GM19239 (cell line): ENCODE measurements around the gene GALNT18.

ENCODE experiments used
- DNase-seq: peaks from one replicate; pipeline ENCODE4 v3.0.0; 2011; ENCODE audit warnings: low spot score; ENCODE audit not compliant: insufficient read length
- FAIRE-seq: peaks from 2 replicates; lab custom pipeline; 2011; peaks lifted over from hg19 to GRCh38; lab: Jason Lieb, UNC

Gene GALNT18

GRCh38 chr11:11570823-11571222 lies 51.0 kb downstream of the GALNT18 start:
- no peak for FAIRE-seq
- DNase-seq, result no peak

GRCh38 chr11:11569936-11570491 lies 51.8 kb downstream of the GALNT18 start:
- FAIRE-seq (no peak), DNase-seq (no peak)

DNA sequence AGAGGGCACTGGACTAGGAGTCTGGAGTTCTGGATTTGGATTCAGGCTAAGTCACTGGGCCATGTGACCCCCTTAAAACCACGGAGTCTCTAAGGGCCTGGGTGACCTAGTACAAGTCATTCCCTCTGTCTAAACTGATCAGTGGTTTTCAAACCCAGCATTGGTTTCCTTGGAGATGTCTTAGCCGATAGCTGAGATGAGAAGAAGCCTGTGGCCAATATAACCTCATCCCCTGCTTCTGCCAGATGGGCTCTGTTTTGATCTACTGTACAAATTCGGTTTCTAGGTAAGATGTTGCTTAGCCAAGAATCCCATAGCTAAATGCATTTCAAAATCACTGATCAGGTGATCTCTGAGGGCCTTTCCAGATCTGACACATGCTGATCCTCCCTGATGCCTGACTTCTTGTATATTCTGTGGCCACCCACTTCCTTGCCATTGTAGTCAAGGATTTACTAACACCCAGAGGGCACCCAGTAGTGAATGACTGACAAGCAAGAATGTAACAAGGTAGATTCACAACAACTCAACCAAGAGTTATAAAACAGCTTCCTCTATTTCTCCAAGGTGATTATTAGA lies 53.1 kb downstream of the GALNT18 start:
- DNase-seq (no peak), FAIRE-seq (peak; percentile 18)

DNA sequence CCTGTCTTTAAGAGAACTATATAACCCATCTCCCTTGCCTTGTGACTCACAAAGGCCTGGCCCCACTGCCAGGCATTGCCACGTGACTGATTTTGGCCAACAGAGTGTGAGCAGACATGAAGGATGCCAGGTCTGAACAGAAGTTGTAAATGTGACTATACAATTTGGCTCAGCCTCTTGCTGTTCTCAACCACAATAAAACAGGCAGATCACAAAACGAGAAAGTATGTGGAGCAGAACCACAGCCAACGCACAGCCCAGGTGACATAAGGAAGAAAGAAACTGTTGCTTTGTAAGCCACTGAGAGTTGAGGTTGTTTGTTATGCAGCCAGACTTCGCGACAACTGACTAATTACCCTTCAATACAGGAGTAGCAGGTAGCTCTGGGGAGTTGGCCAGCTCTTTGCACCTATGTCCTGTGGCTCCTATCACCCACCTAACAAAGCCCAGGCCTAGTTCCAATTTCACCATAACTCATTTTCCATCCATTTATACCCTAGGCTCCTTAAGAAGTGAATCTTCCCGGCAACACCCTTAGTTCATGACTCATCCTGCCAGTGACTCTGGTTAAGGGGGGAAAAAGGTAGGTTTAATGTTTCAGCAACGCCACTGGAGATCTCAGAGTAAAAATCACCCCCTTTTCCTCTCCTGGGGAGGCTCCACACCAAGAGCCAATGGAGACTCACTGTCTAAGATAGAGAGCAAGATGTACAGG lies 53.7 kb downstream of the GALNT18 start:
- DNase-seq (no peak), FAIRE-seq (no peak)

DNA sequence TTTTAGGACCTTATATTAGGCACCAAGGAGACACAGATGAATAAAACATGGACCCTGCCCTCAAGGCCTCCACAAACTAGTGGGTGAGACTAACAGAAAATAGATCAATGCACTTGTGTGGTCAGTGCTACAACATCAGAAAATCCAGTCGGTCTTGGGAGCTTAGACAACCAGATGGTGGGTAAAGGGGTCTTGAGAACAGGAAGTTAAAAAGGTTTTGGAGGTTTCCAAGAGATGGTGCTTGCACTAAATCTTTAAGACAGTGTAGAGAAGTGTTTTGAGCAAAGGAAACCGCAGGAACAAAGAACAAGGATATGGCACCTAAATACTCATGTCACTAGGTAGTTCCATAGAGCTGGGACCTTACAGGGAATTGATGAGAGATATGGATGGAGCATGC lies 56.2 kb downstream of the GALNT18 start:
- no peak for DNase-seq
- no peak for FAIRE-seq

DNA sequence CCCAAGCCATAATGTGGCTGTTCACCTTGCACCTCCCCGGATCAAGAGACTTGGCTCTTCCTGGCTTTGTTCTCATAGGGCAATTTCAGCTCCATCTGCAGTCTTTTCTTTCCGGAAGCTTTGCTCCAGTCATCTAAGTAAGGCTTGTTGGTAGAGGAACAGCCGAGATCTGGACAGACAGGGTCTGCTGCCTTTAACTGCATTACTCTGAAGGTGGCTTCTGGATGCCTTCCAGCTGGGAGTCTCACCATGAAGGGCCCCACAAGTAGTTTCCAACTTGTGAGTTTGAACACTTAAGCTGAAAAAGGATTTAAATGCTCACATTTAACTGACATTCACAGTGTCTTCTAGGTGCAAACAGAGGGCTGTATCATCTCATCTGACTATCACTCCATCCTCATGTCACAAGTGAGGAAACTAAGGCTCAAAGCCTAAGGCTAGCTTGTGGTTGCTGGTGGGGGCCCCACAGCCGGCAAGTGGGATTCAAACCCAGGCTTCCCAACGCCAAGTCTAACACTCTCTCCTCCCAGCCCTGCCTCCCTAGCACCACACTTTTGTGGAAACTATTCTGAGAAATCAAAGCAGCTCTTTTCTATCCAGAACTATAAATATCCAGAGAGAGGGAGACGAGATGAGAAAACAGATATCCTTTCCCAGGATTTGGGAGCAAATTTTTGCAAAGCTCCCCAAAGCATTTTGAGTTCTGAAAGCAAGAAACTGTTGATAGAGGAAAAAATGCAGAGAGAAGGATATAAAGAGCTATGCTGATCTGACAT lies 58.4 kb downstream of the GALNT18 start:
- DNase-seq (no peak), FAIRE-seq (no peak)

DNA sequence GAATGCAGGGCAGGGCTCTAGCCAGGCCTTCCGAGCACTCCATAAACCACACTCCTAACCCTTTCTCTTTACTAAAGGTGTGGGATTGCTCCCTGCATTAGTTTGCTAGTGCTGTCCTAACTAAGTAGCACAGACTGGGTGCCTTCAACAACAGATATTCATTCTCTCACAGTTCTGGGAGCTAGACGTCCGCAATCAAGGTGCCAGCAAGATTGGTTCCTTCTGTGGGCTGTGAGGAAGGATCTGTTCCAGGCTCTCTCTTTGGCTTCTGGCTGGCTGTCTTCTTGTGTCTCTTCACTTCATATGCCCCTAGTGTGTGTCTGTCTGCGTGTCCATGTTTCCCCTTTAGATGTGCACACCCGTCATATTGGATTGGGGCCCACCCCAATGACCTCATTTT lies 59.8 kb downstream of the GALNT18 start:
- FAIRE-seq (no peak), DNase-seq (no peak)

- no peak for DNase-seq
- FAIRE-seq, result no peak
Measured at GRCh38 chr11:11558826-11559225, 63.0 kb downstream of the GALNT18 start.

DNA sequence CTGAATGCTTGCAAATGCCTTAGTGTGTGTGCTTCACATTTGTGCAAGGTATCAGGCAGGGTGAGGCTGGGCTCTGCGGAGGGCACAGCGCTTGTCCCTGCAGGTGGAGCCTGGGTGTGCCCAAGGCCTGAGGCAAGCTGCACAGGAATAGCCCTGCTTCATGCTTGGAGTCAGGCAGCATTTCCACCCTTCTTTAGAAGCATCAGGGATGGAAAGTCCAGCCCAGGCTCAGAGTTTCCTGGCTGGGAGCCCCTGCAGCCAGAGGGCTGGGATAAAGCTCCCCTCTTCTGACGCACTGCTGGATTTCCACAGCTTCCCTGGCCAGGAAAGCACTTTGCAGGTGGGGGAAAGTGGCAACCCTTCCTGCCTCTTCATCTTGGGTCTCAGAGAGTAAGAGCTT lies 63.4 kb downstream of the GALNT18 start:
- FAIRE-seq, result no peak
- DNase-seq, result no peak

DNA sequence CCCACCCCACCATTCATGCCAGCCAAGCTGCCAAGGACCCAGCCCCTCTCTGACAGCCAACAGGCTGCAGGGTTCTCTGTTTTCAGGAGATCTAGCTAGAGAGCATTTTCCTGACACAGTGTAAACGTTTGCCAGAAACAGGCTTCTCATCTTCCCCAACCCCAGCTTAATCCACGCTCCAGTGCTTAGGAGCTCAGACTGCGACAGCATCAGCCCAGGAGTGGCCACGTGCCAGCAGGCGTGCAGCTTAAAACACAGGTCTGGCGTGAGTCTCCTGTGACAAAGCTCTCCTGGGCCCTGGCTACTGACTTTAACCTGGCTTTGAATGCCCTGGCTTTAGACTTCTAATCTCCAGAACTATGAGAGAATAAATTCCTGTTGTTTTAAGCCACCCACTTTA lies 66.6 kb downstream of the GALNT18 start:
- no peak for FAIRE-seq
- no peak for DNase-seq

- DNase-seq (no peak), FAIRE-seq (no peak)
Measured at GRCh38 chr11:11553573-11553972, 68.2 kb downstream of the GALNT18 start.

DNA sequence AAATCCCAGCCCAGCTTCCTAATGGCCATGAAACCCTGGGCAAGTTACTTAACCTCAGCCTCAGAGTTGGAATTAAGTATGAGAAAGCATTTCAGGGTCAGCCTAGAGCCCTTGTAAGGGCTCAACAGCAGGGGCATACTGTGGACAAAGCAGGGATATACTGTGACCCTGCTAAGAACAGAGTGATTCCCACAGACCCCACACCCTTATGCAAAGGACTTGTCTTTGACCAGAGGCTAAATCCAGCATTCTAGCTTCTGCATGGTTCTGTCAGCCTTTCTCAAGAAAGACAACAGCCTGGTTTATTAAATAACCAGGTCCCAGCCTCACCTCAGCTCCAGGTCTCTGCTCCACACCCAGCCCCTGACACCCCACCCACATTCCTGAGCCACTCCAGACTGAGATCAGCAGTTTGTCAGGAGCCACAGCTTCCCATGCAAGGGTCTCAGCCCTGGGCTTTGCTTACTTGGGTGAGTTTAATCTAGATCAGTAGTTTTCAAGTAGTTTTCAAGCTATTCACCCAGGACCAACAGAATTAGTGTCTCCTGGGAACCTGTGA lies 69.2 kb downstream of the GALNT18 start:
- FAIRE-seq, result no peak
- no peak for DNase-seq

- DNase-seq (no peak), FAIRE-seq (no peak)
Measured at GRCh38 chr11:11550534-11550933, 71.3 kb downstream of the GALNT18 start.

DNA sequence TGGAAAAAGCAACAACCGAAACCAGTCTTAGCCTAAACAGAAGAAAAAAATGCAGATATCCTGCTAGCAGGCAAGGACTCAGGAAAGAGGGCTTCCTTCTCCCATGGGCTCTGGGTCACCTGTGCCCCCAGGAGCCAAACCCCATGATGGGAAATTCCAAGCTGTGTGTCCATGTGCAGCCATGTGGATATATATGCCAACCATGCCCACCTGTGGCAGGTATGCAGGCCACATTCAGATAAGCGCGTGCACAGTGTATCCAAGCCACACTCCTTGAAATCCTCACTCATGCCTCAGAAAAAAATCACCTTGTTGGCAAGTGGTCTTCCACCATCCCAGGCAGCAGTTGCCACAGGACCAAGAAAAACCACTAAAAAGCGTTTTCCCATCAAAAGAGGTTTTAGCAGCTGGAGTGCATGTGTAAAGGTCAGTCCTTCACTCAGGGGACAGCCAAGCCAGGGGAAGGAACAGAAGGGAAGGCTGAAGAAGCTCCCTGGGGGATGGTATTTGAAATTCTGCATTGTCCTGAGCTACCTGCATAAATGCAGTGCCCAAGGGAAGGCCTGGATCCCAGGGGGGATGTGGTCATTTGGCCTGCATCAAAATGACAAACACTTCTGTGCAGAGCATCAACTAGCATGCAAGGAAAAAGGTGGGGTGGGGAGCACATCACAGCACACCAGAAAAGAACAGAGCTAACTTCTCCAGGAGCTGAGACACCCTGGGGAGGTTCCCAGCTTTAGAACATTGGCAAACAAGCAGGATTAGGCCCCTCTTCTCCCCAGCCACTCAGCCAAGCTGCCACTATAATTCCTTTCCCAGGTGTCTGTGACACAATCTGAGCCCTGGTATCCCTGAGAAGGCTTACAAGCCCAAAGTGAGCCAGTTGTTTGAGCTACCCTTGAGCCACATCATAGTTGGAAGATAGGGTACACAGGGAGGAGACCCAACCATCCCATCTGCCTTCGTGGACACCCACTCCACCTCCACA lies 76.2 kb downstream of the GALNT18 start:
- no peak for FAIRE-seq
- no peak for DNase-seq

DNA sequence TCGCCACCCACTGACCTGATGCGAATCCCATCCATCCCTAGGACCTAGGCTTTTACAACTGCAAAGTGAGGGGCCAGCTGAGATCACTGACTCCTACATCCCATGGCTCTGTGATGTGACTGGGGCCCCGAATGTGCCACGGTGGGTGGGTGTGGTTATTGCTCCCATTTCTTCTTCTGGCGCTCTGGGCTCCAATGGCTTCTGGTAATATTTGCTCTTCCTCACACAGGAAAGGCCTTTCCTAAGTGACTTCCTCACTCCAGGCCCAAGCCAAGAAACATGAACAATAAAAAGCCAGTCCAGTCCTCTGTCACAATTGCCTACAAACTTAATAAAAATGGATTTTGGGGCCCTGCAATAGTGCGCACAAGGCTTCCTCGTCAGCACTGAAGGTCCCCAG lies 78.1 kb downstream of the GALNT18 start:
- FAIRE-seq (no peak), DNase-seq (no peak)

DNA sequence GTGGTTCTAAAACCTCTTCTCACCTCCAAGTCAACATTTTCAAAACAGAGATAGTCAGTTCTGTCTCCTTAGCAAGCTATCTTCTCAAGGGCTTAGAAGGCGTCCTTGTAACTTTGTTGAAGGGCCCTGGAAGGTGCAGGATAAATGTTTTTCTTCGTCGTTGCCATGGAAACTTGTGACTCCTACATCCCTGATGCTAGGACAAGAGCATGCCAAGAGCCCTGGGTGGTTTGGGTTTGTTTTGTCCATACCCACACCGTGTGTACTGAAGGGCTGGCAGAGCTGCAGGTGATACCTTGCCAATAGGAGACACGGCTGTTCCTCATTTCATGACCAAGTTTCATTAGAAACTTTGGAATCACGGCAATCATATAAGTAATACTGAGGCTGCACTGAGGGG lies 81.6 kb downstream of the GALNT18 start:
- FAIRE-seq, result no peak

DNA sequence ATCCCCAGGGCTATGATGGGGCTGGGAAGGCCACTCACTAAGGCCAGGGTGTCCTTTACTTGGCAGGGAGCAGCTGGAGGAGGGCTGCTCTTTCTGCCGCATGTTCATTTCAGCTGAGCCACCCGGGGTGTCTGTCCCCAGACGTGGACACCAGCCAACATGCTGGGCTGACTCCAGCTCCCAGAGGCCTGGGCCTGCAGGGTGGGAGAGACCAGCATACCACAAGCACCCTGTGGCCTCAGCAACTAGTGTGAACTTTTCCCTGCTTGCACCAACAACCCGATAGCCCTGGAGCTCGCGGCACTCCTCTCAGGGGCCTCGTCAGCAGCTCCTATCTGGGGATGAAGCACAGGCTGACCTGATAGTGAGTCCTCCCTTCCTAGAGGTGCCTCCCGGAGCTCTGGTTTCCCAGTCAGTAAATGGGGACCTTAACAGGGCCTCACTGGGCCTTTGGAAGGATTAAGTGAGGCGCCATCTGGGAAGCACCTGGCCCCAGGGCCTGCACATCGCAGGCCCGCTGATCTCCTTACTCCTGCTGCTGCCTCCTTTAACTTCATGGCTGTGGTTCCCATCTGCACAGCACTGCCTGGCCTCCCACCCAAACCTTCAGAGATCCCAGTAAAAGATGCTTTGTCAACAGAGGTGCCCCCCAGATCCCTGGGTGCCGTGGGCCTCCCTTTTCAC lies 83.4 kb downstream of the GALNT18 start:
- DNase-seq (no peak), FAIRE-seq (no peak)

More for the DNA sequence above, 81.6 kb downstream of the GALNT18 start:
- DNase-seq, result no peak

GRCh38 chr11:11537871-11538270 lies 83.9 kb downstream of the GALNT18 start:
- DNase-seq (no peak), FAIRE-seq (no peak)

DNA sequence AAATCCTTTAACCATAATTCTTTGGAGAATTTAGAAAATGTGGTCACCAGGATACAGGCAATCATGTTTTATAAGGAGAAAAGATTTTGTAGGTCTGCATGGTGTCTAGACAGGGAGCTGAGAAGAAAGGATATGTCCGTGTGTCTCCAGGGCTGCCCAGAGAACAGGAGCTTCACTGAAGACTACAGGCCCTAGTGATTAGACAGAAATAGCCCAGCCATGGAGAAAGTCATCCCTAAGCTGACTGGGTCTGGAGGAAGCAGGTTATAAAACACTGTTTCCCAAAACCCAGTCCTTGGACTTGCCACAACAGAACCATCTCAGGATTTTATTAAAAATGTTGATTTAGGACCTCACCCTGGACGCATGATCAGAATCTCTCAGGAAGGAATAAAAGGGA lies 84.4 kb downstream of the GALNT18 start:
- no peak for FAIRE-seq
- DNase-seq, result no peak
